Muscle layer of colon (tissue), 2 donors: Measurements from ENCODE around the gene PSAT1.

Experiments used
- H3K27ac ChIP-seq: one replicate; pipeline ENCODE4 v1.7.0; 2013; ENCODE audit warnings: low read depth, mild to moderate bottlenecking, low read length, moderate library complexity
- H3K27me3 ChIP-seq, 2 donors: one replicate each; pipeline ENCODE4 v1.7.0; 2013; ENCODE audit warnings: low read length in 2 of 2, mild to moderate bottlenecking in 2 of 2; ENCODE audit not compliant: insufficient read depth in 2 of 2, control insufficient read depth in 1 of 2
- H3K36me3 ChIP-seq: one replicate; pipeline ENCODE4 v1.7.0; 2013; ENCODE audit warnings: mild to moderate bottlenecking, low read length; ENCODE audit not compliant: insufficient read depth
- H3K4me1 ChIP-seq: one replicate; pipeline ENCODE4 v1.7.0; 2013; ENCODE audit warnings: mild to moderate bottlenecking, low read length; ENCODE audit not compliant: insufficient read depth
- H3K4me3 ChIP-seq, 2 donors: one replicate each; pipeline ENCODE4 v1.7.0; 2013; ENCODE audit warnings: low read length in 2 of 2, low read depth in 1 of 2, mild to moderate bottlenecking in 1 of 2, moderate library complexity in 1 of 2
- H3K9ac ChIP-seq: one replicate; pipeline ENCODE4 v1.7.0; 2013; ENCODE audit warnings: low read length
- H3K9me3 ChIP-seq: one replicate; pipeline ENCODE4 v1.7.0; 2013; ENCODE audit warnings: mild to moderate bottlenecking, low read length
- donor health status: abdominal sarcoma.
- donor health status: Adenocarcinoma of cecum.

PSAT1 gene

DNA sequence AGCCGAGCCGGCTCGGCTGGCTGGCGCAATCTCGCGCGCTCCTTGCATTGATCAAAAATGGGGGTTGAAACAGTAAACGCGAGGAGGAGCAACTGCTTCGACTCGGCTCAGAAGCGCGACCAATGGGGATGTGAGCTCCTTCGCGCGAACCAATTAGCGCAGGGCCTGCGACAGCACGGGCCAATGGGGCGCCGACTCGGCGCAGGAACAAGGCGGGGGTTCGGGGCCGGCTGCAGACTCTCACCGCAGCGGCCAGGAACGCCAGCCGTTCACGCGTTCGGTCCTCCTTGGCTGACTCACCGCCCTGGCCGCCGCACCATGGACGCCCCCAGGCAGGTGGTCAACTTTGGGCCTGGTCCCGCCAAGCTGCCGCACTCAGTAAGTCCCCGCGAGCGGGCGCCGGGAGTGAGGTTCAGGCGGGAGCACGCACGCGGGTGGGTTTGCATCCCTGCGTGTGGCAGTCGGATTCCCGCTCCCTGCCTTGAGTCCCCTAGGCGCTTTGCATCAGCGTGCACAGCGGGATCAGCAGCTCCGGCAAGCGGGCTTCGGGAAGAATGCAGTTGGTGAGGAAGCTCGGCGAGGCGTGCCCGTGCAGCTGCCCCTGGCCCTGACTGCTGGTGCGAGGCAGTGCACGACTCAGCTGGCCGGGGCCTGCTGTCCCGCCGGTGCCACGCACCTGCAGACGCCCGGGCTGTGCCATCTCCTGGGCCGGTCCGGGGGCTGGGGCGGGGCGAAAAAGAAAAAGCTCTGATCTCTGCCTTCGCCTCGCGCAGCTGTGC, at the start of gene PSAT1:
Gene PSAT1 (plus strand): TSS at position 233 of the 779 bp plus-strand sequence. CDS start 86 bp downstream, at position 319.
- peaks cover 14% of the 10 kb centered on the region for H3K4me1 ChIP-seq
- H3K4me3 ChIP-seq = peak within 1 kb of the TSS; percentile 68 to 81
- no peaks in the 10 kb centered on the region for H3K9me3 ChIP-seq
- no peaks in the 10 kb centered on the region for H3K27me3 ChIP-seq
- H3K9ac ChIP-seq = peak within 1 kb of the TSS; percentile 9
- no peaks in the 10 kb centered on the region for H3K36me3 ChIP-seq
- peak within 1 kb of the TSS; percentile 84 for H3K27ac ChIP-seq

DNA sequence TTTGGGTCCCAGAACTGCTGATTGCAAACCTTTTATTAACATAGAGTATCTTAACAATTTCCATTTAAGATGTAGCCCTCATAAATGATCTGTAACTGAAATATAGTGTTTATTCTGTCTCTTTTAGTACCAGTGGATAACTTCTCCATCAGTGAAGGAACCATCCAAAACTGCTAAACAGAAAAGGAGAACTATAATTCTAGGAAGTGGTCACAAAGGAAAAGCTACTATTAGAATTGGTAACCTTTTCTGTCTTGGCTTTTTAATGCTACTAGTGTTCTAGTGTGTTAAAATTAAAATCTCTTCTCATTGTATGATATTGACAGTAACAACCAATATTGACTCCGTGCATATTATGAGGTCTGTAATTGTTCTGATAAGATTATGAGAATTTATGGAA, 48.3 kb upstream of the PSAT1 start:
- Histone ChIP-seq H3K36me3 (peaks cover 6% of the 10 kb centered on the region), H3K4me1 (no peaks in the 10 kb centered on the region), H3K9me3 (no peaks in the 10 kb centered on the region), H3K27ac (no peak overlapping the region), H3K4me3 (no peak overlapping the region), H3K9ac (no peak overlapping the region), H3K27me3 (no peaks in the 10 kb centered on the region)

DNA sequence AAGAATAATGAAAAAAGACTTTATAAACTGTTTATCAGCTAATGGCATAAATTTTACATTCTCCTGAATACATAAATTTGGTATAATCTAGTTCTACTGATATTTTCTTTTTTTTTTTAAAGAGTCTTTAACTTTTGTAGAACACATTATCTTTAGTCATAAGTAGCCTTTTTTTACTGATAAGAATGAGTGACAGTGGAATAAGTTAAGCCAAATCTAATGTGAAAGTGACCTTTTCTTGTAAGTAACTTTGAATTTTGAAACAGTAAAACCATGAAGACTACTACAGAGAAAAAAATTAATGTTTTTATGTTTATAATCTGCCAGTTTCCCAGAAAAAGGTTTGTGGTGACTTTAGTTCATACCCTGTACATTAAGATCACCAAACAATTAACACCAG, 47.4 kb upstream of the PSAT1 start:
- Histone ChIP-seq H3K27ac (no peak overlapping the region), H3K4me1 (no peaks in the 10 kb centered on the region), H3K9me3 (no peaks in the 10 kb centered on the region), H3K27me3 (no peaks in the 10 kb centered on the region), H3K9ac (no peak overlapping the region), H3K4me3 (no peak overlapping the region), H3K36me3 (peaks cover 6% of the 10 kb centered on the region)

DNA sequence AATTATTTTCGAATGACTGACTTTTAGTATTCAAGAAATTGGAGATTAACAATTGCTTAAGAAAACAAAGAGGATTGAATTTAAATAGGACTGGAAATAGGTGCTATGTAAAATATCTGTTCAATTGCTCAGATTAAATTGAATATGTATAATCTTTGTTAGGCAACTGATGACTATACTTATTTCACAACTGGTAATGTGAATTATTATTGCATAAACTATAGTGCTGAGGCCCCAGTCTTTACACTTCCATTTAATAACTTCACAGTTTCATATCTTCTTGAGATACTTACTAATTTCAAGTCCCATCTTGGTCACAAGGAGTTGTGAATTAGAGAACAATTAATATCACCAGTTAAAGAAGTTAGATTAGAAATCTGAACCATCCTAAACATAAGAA, 44.3 kb upstream of the PSAT1 start:
- Histone ChIP-seq H3K36me3 (peaks cover 8% of the 10 kb centered on the region), H3K27ac (no peak overlapping the region), H3K27me3 (no peaks in the 10 kb centered on the region)

DNA sequence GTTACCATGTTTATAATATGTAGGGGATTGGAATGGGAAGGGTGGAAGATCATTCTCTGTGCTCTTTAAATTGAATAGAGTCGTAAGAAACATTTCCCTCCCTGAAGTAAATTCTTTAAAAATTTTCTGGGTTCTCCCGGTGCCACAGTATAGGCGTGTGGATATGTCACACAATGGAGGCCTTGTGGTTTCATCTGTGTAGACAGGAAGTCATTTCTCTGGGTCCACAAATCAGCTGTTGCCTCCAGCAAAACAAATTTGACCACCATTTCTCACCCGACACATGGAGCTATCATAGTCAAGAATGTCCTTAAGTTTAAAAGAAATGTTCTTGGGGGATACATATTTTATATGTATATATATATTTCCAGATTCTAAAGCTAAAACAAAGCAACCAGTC, 43.6 kb upstream of the PSAT1 start:
- no peaks in the 10 kb centered on the region for H3K9me3 ChIP-seq
- H3K36me3 ChIP-seq = peaks cover 13% of the 10 kb centered on the region
- H3K27ac ChIP-seq = no peak overlapping the region
- no peaks in the 10 kb centered on the region for H3K27me3 ChIP-seq
- H3K4me3 ChIP-seq = no peak overlapping the region
- no peak overlapping the region for H3K9ac ChIP-seq
- H3K4me1 ChIP-seq = no peaks in the 10 kb centered on the region

More for the DNA sequence above, 44.3 kb upstream of the PSAT1 start:
- Histone ChIP-seq H3K4me3 (no peak overlapping the region), H3K9ac (no peak overlapping the region), H3K9me3 (no peaks in the 10 kb centered on the region), H3K4me1 (no peaks in the 10 kb centered on the region)

DNA sequence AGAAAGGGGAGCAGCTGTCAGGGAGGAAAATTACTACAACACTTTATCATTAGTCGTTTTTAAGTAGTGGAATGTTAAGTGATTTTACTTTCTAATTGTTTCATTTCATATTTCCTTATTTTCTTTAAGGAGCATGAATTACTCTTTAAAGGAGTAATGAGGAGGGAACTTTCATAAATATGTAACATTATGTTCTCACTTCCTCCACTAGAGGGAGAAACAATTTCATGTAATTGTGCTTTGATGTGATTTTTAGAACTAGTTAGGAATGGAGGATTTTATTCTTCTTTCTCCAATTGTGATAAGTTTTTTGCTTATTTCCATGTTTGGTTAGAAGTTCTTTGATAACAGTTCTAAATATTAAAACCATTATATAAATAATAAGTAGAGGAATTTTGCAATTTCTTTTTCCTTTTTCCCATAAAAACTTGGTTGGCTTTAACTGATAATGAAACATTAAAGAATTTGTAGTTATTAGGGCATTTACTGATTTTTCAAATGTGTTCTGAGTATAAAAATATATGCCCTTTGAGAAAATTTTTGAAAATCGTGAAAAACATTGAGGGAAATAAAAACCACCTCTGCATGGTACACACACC, 35.4 kb upstream of the PSAT1 start:
- Histone ChIP-seq H3K4me1 (no peaks in the 10 kb centered on the region), H3K9ac (no peak overlapping the region), H3K27me3 (no peaks in the 10 kb centered on the region), H3K4me3 (no peak overlapping the region), H3K27ac (no peak overlapping the region), H3K36me3 (peaks cover 15% of the 10 kb centered on the region), H3K9me3 (no peaks in the 10 kb centered on the region)

DNA sequence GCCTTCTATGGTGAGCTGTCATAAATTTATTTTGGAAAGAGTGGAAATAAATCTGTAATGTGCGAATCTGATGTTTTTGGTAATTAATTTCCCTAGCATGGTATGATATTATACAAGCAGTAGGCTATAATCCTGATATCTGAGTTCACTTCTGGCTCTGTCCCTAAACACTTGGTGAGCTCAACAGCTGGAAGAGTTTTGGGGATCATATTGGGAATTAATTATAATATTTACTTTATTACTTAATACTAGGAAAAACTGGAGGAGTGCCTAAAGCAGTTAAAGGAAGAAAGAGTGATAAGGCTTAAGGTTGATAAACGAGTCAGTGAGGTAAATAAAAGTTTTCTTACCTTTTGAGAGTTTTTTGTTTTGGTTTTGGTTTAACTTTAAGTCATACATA, 34.3 kb upstream of the PSAT1 start:
- no peak overlapping the region for H3K9ac ChIP-seq
- H3K27ac ChIP-seq = no peak overlapping the region
- no peaks in the 10 kb centered on the region for H3K9me3 ChIP-seq
- no peak overlapping the region for H3K4me3 ChIP-seq
- H3K36me3 ChIP-seq = peaks cover 21% of the 10 kb centered on the region
- no peaks in the 10 kb centered on the region for H3K27me3 ChIP-seq
- no peaks in the 10 kb centered on the region for H3K4me1 ChIP-seq

DNA sequence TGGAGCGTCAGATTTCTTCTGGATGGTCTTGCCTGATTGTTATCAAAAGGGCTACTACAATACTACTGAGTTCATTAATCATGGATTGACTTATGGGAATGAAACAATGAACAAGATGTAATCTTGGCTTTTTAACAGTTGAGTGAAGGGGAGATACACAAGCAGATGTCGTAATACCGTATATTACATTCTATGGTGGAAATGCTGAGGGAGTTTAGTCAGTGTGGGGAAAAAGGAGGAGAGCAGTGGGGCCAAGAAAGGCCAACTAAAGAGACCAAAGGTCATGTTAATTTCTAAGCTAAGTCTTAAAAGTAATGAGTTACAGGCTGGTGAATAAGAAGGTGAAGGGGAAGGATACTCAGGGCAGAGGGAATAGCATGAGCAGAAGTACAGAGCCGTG, 29.0 kb upstream of the PSAT1 start:
- no peak overlapping the region for H3K27ac ChIP-seq
- H3K27me3 ChIP-seq = no peaks in the 10 kb centered on the region
- no peaks in the 10 kb centered on the region for H3K9me3 ChIP-seq
- H3K36me3 ChIP-seq = peaks cover 22% of the 10 kb centered on the region
- no peak overlapping the region for H3K9ac ChIP-seq
- no peak overlapping the region for H3K4me3 ChIP-seq
- no peaks in the 10 kb centered on the region for H3K4me1 ChIP-seq

DNA sequence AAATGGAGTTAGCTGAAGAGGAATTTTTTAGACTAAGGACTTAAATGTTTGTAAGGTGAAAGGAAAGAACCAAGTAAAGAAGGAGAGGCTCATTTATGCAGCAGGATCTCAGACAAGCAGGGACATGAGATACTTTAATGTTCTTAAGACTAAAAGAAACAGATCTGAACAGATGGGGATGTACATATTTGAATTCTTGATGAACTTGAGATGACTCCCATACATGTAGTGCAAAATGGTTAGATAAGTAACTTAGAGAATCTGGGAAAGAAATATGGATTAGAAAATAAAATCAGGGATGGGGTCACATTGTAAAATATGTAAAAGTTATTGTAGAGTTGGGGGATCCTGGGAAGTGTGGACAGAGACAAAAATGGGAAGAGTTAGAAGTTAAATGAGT, 27.1 kb upstream of the PSAT1 start:
- peaks cover 22% of the 10 kb centered on the region for H3K36me3 ChIP-seq

DNA sequence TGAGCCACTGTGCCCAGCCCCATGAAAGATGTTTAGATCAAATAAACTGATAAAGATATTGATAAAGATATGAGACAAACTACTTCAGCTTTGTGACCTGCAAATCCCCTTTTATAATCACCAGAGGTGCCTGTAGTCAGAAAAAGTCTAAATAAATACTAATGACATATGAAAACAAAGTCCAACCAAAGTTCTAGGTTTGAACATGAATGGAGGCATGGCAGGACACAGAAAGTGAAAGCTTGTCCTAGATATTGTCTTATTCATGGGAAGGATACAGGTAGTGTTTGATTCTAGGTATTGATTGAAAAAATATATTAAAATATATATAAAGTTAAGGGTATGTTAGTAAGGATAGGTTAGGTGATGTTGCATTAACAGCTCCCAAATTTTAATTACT, 24.6 kb upstream of the PSAT1 start:
- Histone ChIP-seq H3K27ac (no peak overlapping the region), H3K27me3 (no peaks in the 10 kb centered on the region), H3K4me1 (no peaks in the 10 kb centered on the region), H3K9ac (no peak overlapping the region), H3K36me3 (peaks cover 8% of the 10 kb centered on the region), H3K4me3 (no peak overlapping the region), H3K9me3 (no peaks in the 10 kb centered on the region)

More for the DNA sequence above, 27.1 kb upstream of the PSAT1 start:
- Histone ChIP-seq H3K4me3 (no peak overlapping the region), H3K27ac (no peak overlapping the region), H3K27me3 (no peaks in the 10 kb centered on the region), H3K4me1 (no peaks in the 10 kb centered on the region), H3K9ac (no peak overlapping the region), H3K9me3 (no peaks in the 10 kb centered on the region)

DNA sequence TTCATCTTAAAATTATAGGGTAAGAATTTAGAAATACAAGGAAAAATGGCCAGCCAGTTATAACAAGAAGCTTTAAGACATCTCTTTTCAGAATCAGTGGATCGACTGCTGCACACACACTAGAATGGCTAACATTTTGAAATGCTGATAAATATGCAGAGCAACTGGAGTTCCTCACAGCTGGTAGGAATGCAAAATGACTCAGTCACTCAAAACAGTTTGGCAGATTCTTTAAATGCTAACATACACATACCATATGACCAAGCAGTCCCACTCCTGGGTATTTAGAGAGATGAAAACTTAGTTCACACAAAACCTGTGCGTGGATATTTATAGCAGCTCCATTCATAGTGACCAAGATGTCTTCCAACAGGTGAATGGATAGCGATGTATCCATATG, 23.2 kb upstream of the PSAT1 start:
- Histone ChIP-seq H3K27ac (no peak overlapping the region), H3K36me3 (no peaks in the 10 kb centered on the region), H3K4me1 (peaks cover 6% of the 10 kb centered on the region), H3K4me3 (no peak overlapping the region), H3K9me3 (no peaks in the 10 kb centered on the region), H3K27me3 (no peaks in the 10 kb centered on the region), H3K9ac (no peak overlapping the region)
